GM19372 (cell line): ENCODE measurements around the gene SLCO6A1.
A peak's percentile ranks its signal among the peaks of the same experiment; 100 is the strongest.
"Not testable (repeated sequence)": the region's sequence is repeated elsewhere in the genome, so short reads cannot be mapped to it uniquely, and the experiment has no call there.

Experiments
- ATAC-seq: cut with Tn5 transposase; IDR thresholded peaks from one replicate; pipeline ENCODE4 v1.9.1; 2021; ENCODE audit warnings: mild to moderate bottlenecking, low read depth, moderate library complexity; ENCODE audit not compliant: unreplicated experiment

Gene SLCO6A1, protein sequence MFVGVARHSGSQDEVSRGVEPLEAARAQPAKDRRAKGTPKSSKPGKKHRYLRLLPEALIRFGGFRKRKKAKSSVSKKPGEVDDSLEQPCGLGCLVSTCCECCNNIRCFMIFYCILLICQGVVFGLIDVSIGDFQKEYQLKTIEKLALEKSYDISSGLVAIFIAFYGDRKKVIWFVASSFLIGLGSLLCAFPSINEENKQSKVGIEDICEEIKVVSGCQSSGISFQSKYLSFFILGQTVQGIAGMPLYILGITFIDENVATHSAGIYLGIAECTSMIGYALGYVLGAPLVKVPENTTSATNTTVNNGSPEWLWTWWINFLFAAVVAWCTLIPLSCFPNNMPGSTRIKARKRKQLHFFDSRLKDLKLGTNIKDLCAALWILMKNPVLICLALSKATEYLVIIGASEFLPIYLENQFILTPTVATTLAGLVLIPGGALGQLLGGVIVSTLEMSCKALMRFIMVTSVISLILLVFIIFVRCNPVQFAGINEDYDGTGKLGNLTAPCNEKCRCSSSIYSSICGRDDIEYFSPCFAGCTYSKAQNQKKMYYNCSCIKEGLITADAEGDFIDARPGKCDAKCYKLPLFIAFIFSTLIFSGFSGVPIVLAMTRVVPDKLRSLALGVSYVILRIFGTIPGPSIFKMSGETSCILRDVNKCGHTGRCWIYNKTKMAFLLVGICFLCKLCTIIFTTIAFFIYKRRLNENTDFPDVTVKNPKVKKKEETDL

DNA sequence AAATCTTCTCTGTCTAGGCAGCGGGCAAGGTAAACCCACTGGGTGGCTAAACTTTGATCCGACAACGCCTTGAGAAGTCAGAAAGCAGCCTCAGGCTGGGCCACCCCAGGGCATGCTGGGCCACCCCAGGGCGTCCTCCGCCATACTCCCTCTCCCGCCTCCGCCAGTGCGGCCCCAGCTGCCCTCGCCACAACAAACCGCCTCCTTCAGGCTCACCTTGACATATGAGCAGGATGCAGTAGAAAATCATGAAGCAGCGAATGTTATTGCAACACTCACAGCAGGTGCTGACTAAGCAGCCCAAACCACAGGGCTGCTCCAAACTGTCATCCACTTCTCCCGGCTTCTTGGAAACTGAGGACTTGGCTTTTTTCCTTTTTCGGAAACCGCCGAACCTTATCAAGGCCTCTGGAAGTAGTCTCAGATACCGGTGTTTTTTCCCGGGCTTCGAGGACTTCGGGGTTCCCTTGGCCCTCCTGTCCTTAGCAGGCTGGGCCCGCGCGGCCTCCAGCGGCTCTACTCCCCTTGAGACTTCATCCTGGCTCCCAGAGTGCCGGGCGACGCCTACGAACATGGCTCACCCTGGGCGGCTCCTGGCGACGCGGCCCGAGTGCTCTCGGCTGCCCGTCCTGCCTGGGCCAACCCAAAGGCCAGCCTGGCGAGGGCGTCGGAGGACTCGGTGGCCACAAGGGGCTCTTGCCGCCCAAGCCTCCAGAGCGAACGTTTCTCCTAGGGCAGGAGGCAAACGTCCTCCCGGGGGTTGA, at the start of gene SLCO6A1:
SLCO6A1 (minus strand) TSS at position 731 of the 764 bp plus-strand sequence; CDS start at position 574, 157 bp downstream.
- no peak for ATAC-seq

GRCh38 chr5:102547141-102548035, 48.6 kb upstream of the SLCO6A1 start:
- no peak for ATAC-seq

GRCh38 chr5:102545175-102545574, 46.4 kb upstream of the SLCO6A1 start:
- ATAC-seq, result peak; percentile 79

- ATAC-seq, result no peak
These were observed 43.3 kb upstream of the SLCO6A1 start for GRCh38 chr5:102542057-102542456.

DNA sequence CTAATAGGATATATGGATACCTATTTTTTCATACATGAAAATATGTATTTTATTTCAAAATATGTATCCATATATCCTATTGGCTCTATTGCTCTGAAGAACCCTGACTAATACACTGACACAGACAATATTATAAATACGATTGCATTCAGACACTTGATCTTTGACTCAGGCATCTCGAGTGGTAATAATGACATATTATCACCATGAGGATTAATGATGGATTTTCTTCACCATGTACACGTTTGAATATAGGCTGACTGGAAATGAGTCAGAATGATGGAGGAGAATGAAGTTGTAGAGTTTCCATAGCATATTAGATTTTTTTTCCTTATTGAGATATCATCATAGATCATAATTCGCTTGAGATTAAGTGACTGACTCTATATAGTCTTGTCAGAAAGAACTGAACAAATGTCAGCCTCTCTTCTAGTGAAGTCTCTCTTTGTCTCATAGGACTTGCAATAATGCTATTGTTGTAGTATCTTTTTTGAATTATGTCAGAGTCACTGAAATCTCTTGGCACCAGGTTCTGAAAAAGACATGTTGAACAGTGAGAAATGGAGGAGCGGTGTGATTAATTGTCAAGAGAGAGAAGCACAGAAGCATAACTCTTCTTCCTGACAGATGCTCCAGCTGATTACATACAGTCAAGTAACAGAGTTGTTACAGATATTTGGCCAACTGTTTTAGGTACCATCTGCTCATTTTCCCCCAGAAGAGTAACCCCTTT, 41.4 kb upstream of the SLCO6A1 start:
- ATAC-seq, result no peak

- ATAC-seq, result no peak
These were observed 40.8 kb upstream of the SLCO6A1 start for GRCh38 chr5:102539562-102539961.

- no peak for ATAC-seq
These were observed 38.2 kb upstream of the SLCO6A1 start for GRCh38 chr5:102537011-102537410.

DNA sequence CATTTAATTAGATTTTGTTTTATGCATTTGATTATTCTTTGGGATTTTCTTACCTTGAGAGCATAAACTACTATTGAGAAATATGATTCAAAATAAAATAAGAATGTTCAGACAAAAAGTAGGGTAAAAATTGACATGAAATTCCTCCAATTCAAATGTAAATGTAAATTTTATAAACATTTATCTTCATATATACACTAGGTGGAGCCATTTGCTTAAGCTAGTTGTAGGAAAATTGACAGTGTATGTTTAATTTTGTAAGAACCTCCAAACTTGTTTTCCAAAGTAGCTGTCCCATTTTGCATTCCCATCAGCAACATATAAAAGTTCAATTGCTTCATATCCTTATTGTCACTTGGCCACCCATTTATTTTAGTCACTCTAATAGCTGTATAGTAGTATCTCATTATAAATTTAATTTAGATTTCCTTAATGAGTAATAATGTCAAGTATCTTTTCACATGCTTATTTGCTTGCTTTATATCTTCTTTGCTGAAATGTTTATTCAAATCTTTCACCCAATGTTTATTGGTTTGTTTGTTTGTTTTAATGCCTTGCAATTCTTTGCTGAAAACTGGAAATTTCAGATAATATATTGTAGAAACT, 37.6 kb upstream of the SLCO6A1 start:
- ATAC-seq, result no peak

- ATAC-seq, result no peak
These were observed 33.3 kb upstream of the SLCO6A1 start for GRCh38 chr5:102532123-102532522.

- ATAC-seq, result peak; percentile 72
These were observed 32.7 kb upstream of the SLCO6A1 start for GRCh38 chr5:102531506-102531905.

- ATAC-seq, result no peak
These were observed 30.6 kb upstream of the SLCO6A1 start for GRCh38 chr5:102529447-102529846.

GRCh38 chr5:102529031-102529430, 30.2 kb upstream of the SLCO6A1 start:
- no peak for ATAC-seq

- ATAC-seq, result no peak
These were observed 29.8 kb upstream of the SLCO6A1 start for GRCh38 chr5:102528600-102528999.

- ATAC-seq, result no peak
These were observed 28.7 kb upstream of the SLCO6A1 start for GRCh38 chr5:102527547-102527946.

GRCh38 chr5:102523541-102524175, 24.9 kb upstream of the SLCO6A1 start:
- ATAC-seq, result peak; percentile 99

DNA sequence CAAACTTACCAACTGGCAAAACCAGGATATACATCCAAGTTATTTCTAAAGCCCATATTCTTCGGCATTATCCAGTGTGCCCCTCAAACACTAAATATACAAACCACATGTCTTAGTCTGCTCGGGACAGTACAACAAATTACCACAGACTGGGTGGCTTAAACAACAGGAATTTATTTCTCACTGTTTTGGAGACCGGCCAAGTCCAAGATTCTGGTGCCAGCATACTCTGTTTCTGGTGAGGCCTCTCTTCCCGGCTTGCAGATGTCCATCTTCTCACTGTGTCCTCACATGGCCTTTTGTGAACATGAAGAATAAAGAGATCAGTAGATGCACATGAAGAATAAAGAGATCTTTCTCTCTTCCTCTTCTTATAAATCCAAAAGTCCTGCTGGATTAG, 12.9 kb upstream of the SLCO6A1 start:
- no peak for ATAC-seq

DNA sequence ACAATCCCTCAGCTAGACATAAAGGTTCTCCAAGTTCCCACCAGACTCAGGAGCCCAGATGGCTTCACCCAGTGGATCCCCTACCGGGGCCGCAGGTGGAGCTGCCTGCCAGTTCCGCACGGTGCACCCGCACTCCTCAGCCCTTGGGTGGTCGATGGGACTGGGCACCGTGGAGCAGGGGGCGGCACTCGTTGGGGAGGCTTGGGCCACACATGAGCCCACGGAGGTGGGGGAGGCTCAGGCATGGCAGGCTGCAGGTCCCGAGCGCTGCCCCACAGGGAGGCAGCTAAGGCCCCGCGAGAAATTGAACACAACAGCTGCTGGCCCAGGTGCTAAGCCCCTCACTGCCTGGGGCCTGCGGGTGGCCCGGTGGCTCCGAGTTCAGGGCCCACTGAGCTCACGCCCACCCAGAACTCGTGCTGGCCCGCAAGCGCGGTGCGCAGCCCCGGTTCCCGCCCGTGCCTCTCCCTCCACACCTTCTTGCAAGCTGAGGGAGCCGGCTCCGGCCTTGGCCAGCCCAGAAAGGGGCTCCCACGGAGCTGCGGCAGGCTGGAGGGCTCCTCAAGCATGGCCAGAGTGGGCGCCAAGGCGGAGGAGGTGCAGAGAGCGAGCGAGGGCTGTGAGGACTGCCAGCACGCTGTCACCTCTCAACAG, 7.4 kb downstream of the SLCO6A1 start:
- not testable (repeated sequence) for ATAC-seq

- ATAC-seq, result no peak
These were observed 15.1 kb downstream of the SLCO6A1 start for GRCh38 chr5:102483736-102484135.
